WI38 (cell line): ENCODE results near the gene MYO1D.

Source experiments
- H3K4me3 ChIP-seq: 2 replicates; pipeline ENCODE4 v1.5.1; 2011; ENCODE audit warnings: low read depth, mild to moderate bottlenecking, control low read depth, low read length
- CTCF ChIP-seq: IDR thresholded peaks from 2 replicates; pipeline ENCODE4 v1.5.1; 2012; ENCODE audit warnings: low read depth, mild to moderate bottlenecking, control low read depth, low read length

MYO1D gene

GRCh38 chr17:32627239-32627996 lies 249.5 kb downstream of the MYO1D start:
- no peak overlapping the region for H3K4me3 ChIP-seq
- no peak for TF ChIP-seq CTCF

GRCh38 chr17:32626379-32626791 lies 250.5 kb downstream of the MYO1D start:
- TF ChIP-seq CTCF: no peak
- no peak overlapping the region for H3K4me3 ChIP-seq

GRCh38 chr17:32625971-32626370 lies 251.0 kb downstream of the MYO1D start:
- H3K4me3 ChIP-seq: no peak overlapping the region
- no peak for TF ChIP-seq CTCF

- TF ChIP-seq CTCF: no peak
- no peak overlapping the region for H3K4me3 ChIP-seq
Observed at GRCh38 chr17:32623196-32623595, 253.7 kb downstream of the MYO1D start.

GRCh38 chr17:32622540-32622939 lies 254.4 kb downstream of the MYO1D start:
- TF ChIP-seq CTCF: no peak
- no peak overlapping the region for H3K4me3 ChIP-seq

GRCh38 chr17:32621612-32622312 lies 255.2 kb downstream of the MYO1D start:
- TF ChIP-seq CTCF: no peak
- no peak overlapping the region for H3K4me3 ChIP-seq

GRCh38 chr17:32615326-32615725 lies 261.6 kb downstream of the MYO1D start:
- H3K4me3 ChIP-seq: no peak overlapping the region
- no peak for TF ChIP-seq CTCF
